ENCODE data around the gene CSRNP3.

- no peak for TF ChIP-seq JUND (IDR thresholded peaks at IDR 0.05)
- no peak for TF ChIP-seq CTCF (IDR thresholded peaks at IDR 0.05; ENCODE audit: low read depth, low read length, missing input control)
- no peak for TF ChIP-seq MAX (IDR thresholded peaks at IDR 0.05)
- TF ChIP-seq ZBTB33 (IDR thresholded peaks at IDR 0.05): no peak
- no peak for TF ChIP-seq REST (IDR thresholded peaks at IDR 0.05)
- TF ChIP-seq SP1 (IDR thresholded peaks at IDR 0.05): no peak
- TF ChIP-seq RAD21 (IDR thresholded peaks at IDR 0.05): no peak
- no peak for TF ChIP-seq GABPA (IDR thresholded peaks at IDR 0.05 in 1 of 2, conservative IDR thresholded peaks at IDR 0.05 in 1 of 2)
- TF ChIP-seq FOXA1 (IDR thresholded peaks at IDR 0.05): no peak
- no peak for TF ChIP-seq ATF3 (IDR thresholded peaks at IDR 0.05)
Measured at GRCh38 chr2:165629776-165630175, 160.3 kb downstream of the CSRNP3 start.

Data from liver (tissue), 3 donors.